SH-SY5Y (cell line): ENCODE data around the gene SHQ1.

Source experiments
- GATA2 ChIP-seq: IDR thresholded peaks from 2 replicates; pipeline ENCODE4 v1.6.1; 2011; ENCODE audit warnings: mild to moderate bottlenecking, low read depth, low read length
- GATA3 ChIP-seq: IDR thresholded peaks from 2 replicates; pipeline ENCODE4 v1.6.1; 2011; ENCODE audit warnings: low read depth, mild to moderate bottlenecking, low read length, moderate library complexity

DNA sequence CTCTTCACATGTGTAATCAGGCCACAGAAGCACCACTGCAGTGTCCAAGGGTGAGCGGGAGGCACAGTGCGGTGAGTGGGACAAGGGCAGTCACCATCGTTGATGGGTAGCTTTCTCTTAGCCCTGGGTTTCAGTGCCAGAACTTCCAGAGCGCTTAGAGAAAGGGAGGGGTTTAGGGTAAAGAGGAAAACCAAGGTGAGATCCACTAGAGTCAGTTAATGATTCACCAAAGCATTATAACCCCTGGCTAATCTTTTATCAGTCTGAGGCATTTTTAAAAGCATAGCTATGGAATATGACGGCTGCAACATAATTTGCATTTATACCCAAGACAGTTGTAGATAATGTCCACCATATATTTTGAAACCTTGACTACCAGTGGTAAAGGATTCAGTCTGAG lies 94.8 kb downstream of the SHQ1 start:
- TF ChIP-seq GATA2 (no peak), GATA3 (no peak)
